NCI-H2227 treated with DMSO at 0.1 percent for 48 hours (cell line): ENCODE data around the gene FAM110D.

ENCODE experiments used
- DNase-seq: peaks from one replicate; lab custom pipeline; 2025; lab: John Stamatoyannopoulos, UW

The FAM110D gene

GRCh38 chr1:26189331-26189730 lies 30.5 kb downstream of the FAM110D start:
- no peak for DNase-seq

DNA sequence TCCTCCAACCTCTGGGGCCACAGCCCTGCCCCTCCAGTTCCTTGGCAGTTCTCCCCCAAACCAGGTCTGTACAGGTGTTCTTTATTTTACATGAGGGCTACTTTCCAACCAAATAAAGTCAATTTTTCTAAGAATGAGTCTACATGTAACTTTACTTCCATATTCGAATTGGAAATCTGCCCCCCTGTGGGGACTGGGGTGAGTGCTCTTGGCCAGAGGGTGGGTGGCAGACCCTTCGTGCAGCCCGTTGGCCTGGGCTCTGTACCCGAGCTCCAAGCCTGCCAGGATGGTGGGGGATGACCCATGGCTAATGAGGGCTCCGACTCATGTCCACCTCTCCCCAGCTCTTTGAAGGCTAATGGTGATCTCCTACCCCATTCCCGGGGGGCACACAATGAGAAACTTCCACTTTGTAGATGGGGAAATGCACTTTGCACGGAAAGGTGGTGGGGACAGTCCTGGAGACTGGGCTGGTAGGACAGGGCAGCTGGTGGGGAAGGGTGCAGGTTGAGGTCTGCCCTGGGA lies 30.9 kb downstream of the FAM110D start:
- DNase-seq: no peak

GRCh38 chr1:26190373-26190987 lies 31.6 kb downstream of the FAM110D start, which contains the start of gene CATSPER4:
Gene CATSPER4, plus strand, starts transcription at chr1:26190602. Its CDS starts 26 bp downstream, at chr1:26190628.
- no peak for DNase-seq

GRCh38 chr1:26191739-26192138 lies 32.9 kb downstream of the FAM110D start:
- DNase-seq: no peak

- no peak for DNase-seq
Measured at GRCh38 chr1:26195805-26196204, 36.9 kb downstream of the FAM110D start.

DNA sequence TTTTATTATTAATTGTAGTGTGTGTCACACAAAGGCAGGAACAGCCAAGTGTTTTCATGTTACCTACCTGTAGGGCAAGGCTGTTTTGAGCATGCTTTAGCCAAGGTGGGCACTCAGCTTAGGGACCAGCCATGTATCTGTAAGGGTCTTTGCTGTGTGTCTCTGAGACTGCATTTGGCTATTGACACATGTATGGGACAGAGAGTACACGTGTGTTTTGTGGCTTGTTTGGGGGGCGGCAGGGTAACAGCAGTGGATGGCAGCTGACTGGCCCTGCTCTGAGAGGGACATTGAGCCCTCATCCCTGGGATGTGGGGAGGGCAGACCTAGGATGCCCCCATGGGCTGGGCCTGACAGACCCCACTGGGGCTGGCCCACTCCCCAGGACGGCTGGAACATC lies 38.4 kb downstream of the FAM110D start:
- DNase-seq: no peak

DNA sequence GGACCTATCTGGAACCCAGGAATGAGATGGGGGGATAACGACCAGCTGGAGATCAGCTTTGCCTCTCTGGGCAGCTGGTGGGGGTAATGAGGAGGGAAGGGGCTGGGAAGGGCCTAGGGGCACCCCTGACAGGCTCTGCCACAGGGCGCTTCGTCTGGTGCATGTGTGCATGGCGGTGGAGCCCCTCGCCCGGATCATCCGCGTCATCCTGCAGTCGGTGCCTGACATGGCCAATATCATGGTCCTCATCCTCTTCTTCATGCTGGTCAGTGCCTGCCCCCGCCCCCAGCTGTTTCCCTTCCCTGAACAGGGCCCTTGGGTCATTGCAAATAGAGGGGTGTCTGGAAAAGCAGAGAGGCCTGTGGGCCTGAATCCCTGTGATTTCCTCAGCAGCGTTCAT lies 38.9 kb downstream of the FAM110D start:
- no peak for DNase-seq

- DNase-seq: no peak
Measured at GRCh38 chr1:26200413-26200812, 41.5 kb downstream of the FAM110D start.

- DNase-seq: no peak
Measured at GRCh38 chr1:26203642-26204318, 44.9 kb downstream of the FAM110D start.

- no peak for DNase-seq
Measured at GRCh38 chr1:26210147-26210870, 51.4 kb downstream of the FAM110D start.

DNA sequence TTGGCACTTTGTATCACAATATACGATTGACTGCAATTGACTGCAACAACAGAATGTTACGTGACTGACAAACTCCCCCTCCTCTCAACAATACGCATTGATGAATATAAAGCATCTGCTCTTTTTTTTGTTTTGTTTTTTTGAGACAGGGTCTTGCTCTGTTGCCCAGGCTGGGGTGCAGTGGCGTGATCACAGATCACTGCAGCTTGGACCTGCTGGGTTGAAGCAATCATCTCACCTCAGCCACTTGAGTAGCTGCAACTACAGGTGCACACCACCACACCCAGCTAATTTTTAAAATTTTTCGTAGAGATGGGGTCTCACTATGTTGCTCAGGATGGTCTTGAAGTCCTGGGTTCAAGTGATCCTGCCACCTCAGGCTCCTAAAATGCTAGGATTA lies 53.8 kb downstream of the FAM110D start:
- no peak for DNase-seq

DNA sequence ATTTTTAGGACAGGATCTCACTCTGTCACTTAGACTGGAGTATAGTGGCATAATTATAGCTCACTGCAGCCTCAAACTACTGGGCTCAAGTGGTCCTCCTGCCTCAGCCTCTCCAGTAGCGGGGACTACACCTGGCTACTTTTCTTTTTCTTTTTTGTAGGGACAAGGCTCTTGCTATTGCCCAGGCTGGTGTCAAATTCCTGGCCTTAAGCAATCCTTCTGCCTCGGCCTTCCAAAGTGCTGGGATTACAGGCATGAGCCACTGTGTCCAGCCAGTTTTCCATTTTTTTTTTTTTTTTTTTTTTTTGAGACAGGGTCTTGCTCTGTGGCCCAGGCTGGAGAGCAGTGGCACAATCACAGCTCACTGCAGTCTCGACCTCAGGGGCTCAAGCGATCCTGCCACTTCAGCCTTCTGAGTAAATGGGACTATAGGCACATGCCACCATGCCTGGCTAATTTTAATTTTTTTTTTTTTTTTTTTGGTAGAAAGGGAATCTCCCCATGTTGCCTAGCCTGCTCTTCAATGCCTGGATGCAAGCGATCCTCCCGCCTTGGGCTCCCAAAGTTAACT lies 54.5 kb downstream of the FAM110D start:
- no peak for DNase-seq
